Stimulated activated CD8-positive, alpha-beta memory T cell treated with anti-CD3 and anti-CD28 coated beads, Interleukin-12 subunit alpha, Interleukin-12 subunit beta, amount 100 ng/mL, for 4 hours (primary cell): ENCODE results near the gene SLCO1B1.
"Not testable (repeated sequence)": the region's sequence is repeated elsewhere in the genome, so short reads cannot be mapped to it uniquely, and the experiment has no call there.

Source experiments
- DNase-seq: peaks from one replicate; pipeline ENCODE4 v3.0.0-alpha.2; 2020; ENCODE audit warnings: low read depth

The SLCO1B1 gene

GRCh38 chr12:21130998-21131397 is at the start of gene SLCO1B1:
Gene SLCO1B1, plus strand, starts transcription at chr12:21131194. Its CDS starts 10,381 bp downstream, at chr12:21141575.
- DNase-seq, result no peak

- DNase-seq, result not testable (repeated sequence)
These were observed 46.2 kb upstream of the SLCO1B1 start for GRCh38 chr12:21084753-21085152.

GRCh38 chr12:21111732-21112131 is 19.3 kb upstream of the SLCO1B1 start:
- DNase-seq, result no peak

GRCh38 chr12:21113266-21113665 is 17.7 kb upstream of the SLCO1B1 start:
- no peak for DNase-seq

GRCh38 chr12:21117995-21118394 is 13.0 kb upstream of the SLCO1B1 start:
- DNase-seq, result no peak

- no peak for DNase-seq
These were observed 12.2 kb upstream of the SLCO1B1 start for GRCh38 chr12:21118760-21119159.

- no peak for DNase-seq
These were observed 1.6 kb upstream of the SLCO1B1 start for GRCh38 chr12:21129351-21129750.

GRCh38 chr12:21129906-21130305 is 1.1 kb upstream of the SLCO1B1 start:
- DNase-seq, result no peak

- DNase-seq, result not testable (repeated sequence)
These were observed 6.5 kb downstream of the SLCO1B1 start for GRCh38 chr12:21137318-21137999.

- no peak for DNase-seq
These were observed 7.0 kb downstream of the SLCO1B1 start for GRCh38 chr12:21138016-21138415.

GRCh38 chr12:21144309-21144708 is 13.3 kb downstream of the SLCO1B1 start:
- DNase-seq, result no peak

GRCh38 chr12:21149861-21150260 is 18.9 kb downstream of the SLCO1B1 start:
- not testable (repeated sequence) for DNase-seq

- DNase-seq, result no peak
These were observed 20.2 kb downstream of the SLCO1B1 start for GRCh38 chr12:21151184-21151583.

- no peak for DNase-seq
These were observed 24.7 kb downstream of the SLCO1B1 start for GRCh38 chr12:21155522-21156351.

GRCh38 chr12:21165048-21165447 is 34.1 kb downstream of the SLCO1B1 start:
- DNase-seq, result no peak

- no peak for DNase-seq
These were observed 39.0 kb downstream of the SLCO1B1 start for GRCh38 chr12:21169878-21170472.

- no peak for DNase-seq
These were observed 41.1 kb downstream of the SLCO1B1 start for GRCh38 chr12:21172079-21172478.

- no peak for DNase-seq
These were observed 52.8 kb downstream of the SLCO1B1 start for GRCh38 chr12:21183721-21184275.

GRCh38 chr12:21190016-21190415 is 59.0 kb downstream of the SLCO1B1 start:
- no peak for DNase-seq

GRCh38 chr12:21214433-21214832 is 83.4 kb downstream of the SLCO1B1 start:
- DNase-seq, result not testable (repeated sequence)

- DNase-seq, result no peak
These were observed 88.2 kb downstream of the SLCO1B1 start for GRCh38 chr12:21219206-21219605.

GRCh38 chr12:21220266-21220665 is 89.3 kb downstream of the SLCO1B1 start:
- DNase-seq, result no peak

GRCh38 chr12:21221072-21221471 is 90.1 kb downstream of the SLCO1B1 start:
- no peak for DNase-seq
